GM12878 (cell line): ENCODE measurements around the gene TCF7L2. TPM values are rescaled to one million over a fixed set of nuclear protein-coding genes. Genes with fewer than 3 reads are reported as not detected.
A peak's percentile ranks its signal among the peaks of the same experiment; 100 is the strongest.

ENCODE experiments used
- ASH2L ChIP-seq: fragments of 300-600, 200-600 bp; sonication (generic); IDR thresholded peaks from 2 replicates; pipeline ENCODE4 v1.6.1; 2017; ENCODE audit warnings: low read depth, mild to moderate bottlenecking, borderline replicate concordance
- CHD2 ChIP-seq: IDR thresholded peaks from 2 replicates; pipeline ENCODE4 v1.6.1; 2011; ENCODE audit warnings: low read depth, low read length, improper control_type of control experiment, borderline replicate concordance
- ESRRA ChIP-seq: IDR thresholded peaks from 2 replicates; pipeline ENCODE4 v1.6.1; 2012; ENCODE audit warnings: mild to moderate bottlenecking, low read length, improper control_type of control experiment
- ETV6 ChIP-seq, 2 experiments: fragments of 450-650 bp in 1 of 2; IDR thresholded peaks in 1 of 2; conservative IDR thresholded peaks in 1 of 2; 2 replicates each; pipeline ENCODE4 v1.6.1; 2014; ENCODE audit warnings: antibody characterized with exemption in 1 of 2, borderline replicate concordance in 1 of 2, low read depth in 1 of 2, mild to moderate bottlenecking in 1 of 2, moderate library complexity in 1 of 2
- GATAD2B ChIP-seq: fragments of 450-650 bp; conservative IDR thresholded peaks from 2 replicates; pipeline ENCODE4 v1.6.1; 2017; ENCODE audit warnings: low read depth, mild to moderate bottlenecking, moderate library complexity
- IKZF1 ChIP-seq: fragments of 450-650 bp; conservative IDR thresholded peaks from 2 replicates; pipeline ENCODE4 v1.6.1; 2017; ENCODE audit warnings: antibody characterized with exemption, mild to moderate bottlenecking
- IRF4 ChIP-seq: IDR thresholded peaks from 2 replicates; pipeline ENCODE4 v1.6.1; 2011; ENCODE audit warnings: low read depth, low read length
- JUND ChIP-seq: IDR thresholded peaks from 2 replicates; pipeline ENCODE4 v1.6.1; 2012; ENCODE audit warnings: low read depth, mild to moderate bottlenecking, low read length, improper control_type of control experiment, moderate library complexity
- KAT2A ChIP-seq: conservative IDR thresholded peaks from 2 replicates; pipeline ENCODE4 v1.6.1; 2011; ENCODE audit warnings: low read depth, low read length; ENCODE audit not compliant: control insufficient read depth
- ZBED1 ChIP-seq: IDR thresholded peaks from 2 replicates; pipeline ENCODE4 v1.6.1; 2016; ENCODE audit warnings: borderline replicate concordance
- polyA plus RNA-seq, 11 experiments: library from polyadenylated mRNA; depleted of rRNA in 4 of 11; unstranded in 6 of 11; stranded (reverse) in 5 of 11; fragments of >200 nt; fragmentation: Nextera tagmentation in 4 of 11; fragmentation: Illumina TruSeq in 1 of 11; extraction: Ambion mirVana in 4 of 11; extraction: Trizol in 1 of 11; gene quantifications; 1 replicate in 1 of 11; 2 replicates in 10 of 11; pipeline versions ENCODE4 v1.2.1 to v1.2.3, GENCODE V29; 2011 to 2016; ENCODE audit warnings: inconsistent platforms in 2 of 11, missing spikeins in 2 of 11, low read depth in 1 of 11
- total RNA-seq, 4 experiments: library from RNA; depleted of rRNA in 3 of 4; stranded (reverse); fragments of >200 nt in 3 of 4; fragmentation: Illumina TruSeq in 1 of 4; extraction: Trizol in 1 of 4; gene quantifications; 2 replicates each; pipeline versions ENCODE4 v1.2.1 to v1.2.3, GENCODE V29; 2013 to 2021
- TF ChIP-seq, protein P1 (sequence below): fragments of 450-650 bp; IDR thresholded peaks from 2 replicates; pipeline ENCODE4 v1.6.1; 2016; ENCODE audit warnings: mild to moderate bottlenecking, moderate library complexity, borderline replicate concordance

The TCF7L2 gene
- total and polyA plus RNA-seq, 10 of the 15 experiments (the other 5 are each of a cell fraction or from before 2014, with no cell fraction given), result 0.02 to 1.1 (median 0.35) TPM; not detected in 4

DNA sequence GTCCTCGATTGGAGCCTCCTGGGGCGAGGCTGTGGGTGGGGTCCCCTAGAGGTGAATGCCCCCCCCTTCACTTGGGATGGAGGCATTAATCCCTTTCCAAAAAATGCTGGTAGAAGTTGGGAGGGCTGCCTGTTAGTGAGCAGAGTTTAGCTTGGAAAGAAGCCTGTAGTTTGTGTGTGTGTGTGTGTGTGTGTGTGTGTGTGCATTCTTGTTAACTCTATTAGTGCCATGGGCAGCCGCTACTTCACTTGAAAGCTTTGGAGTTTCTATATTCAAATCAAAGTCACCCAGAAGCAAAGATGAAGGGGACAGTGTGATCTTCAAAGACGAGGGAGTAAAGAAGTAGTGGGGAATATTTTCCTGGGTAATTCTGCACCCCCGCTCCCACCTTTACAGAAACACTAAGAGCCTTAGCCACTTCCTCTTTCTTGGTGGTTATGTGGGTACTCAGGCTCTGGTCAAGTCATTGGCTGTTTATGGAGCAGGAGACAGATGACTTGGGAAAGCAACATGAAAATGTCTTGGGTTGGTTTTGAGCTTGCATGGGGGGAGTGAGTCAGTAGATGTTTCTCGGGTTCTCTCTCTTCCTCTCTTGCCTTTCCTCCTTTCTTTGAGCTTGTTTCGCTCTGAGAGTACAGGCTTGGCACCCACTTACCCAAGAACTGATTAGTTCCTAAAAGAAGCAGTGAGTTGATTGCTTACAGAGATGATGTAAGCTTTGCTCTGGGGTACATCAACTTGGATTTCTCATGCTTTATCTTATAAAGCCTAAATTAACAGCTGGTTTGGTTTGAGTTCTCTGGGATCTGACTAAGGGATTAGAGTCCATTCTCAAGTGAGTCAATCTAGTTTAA, 35.9 kb downstream of the TCF7L2 start (continued):
- TF ChIP-seq, protein P1, sequence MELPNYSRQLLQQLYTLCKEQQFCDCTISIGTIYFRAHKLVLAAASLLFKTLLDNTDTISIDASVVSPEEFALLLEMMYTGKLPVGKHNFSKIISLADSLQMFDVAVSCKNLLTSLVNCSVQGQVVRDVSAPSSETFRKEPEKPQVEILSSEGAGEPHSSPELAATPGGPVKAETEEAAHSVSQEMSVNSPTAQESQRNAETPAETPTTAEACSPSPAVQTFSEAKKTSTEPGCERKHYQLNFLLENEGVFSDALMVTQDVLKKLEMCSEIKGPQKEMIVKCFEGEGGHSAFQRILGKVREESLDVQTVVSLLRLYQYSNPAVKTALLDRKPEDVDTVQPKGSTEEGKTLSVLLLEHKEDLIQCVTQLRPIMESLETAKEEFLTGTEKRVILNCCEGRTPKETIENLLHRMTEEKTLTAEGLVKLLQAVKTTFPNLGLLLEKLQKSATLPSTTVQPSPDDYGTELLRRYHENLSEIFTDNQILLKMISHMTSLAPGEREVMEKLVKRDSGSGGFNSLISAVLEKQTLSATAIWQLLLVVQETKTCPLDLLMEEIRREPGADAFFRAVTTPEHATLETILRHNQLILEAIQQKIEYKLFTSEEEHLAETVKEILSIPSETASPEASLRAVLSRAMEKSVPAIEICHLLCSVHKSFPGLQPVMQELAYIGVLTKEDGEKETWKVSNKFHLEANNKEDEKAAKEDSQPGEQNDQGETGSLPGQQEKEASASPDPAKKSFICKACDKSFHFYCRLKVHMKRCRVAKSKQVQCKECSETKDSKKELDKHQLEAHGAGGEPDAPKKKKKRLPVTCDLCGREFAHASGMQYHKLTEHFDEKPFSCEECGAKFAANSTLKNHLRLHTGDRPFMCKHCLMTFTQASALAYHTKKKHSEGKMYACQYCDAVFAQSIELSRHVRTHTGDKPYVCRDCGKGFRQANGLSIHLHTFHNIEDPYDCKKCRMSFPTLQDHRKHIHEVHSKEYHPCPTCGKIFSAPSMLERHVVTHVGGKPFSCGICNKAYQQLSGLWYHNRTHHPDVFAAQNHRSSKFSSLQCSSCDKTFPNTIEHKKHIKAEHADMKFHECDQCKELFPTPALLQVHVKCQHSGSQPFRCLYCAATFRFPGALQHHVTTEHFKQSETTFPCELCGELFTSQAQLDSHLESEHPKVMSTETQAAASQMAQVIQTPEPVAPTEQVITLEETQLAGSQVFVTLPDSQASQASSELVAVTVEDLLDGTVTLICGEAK, result no peak
- no peak for TF ChIP-seq ETV6 (conservative IDR thresholded peaks at IDR 0.05 in 1 of 2, IDR thresholded peaks at IDR 0.05 in 1 of 2; ENCODE audit: borderline replicate concordance in 1 of 2, low read depth in 1 of 2)
- TF ChIP-seq ZBED1, result no peak
- no peak for TF ChIP-seq CHD2
- no peak for TF ChIP-seq KAT2A
- 0 out of 2 replicates have a peak, but pooled peaks have one; percentile 26 for TF ChIP-seq IKZF1
- no peak for TF ChIP-seq IRF4
- no peak for TF ChIP-seq ASH2L
- TF ChIP-seq ESRRA, result no peak
- no peak for TF ChIP-seq JUND
- no peak for TF ChIP-seq GATAD2B
